OCI-LY3 (cell line): ENCODE measurements around the gene SLC16A9.

ENCODE experiments used
- EZH2phosphoT487 ChIP-seq: fragments of 200-600 bp; shearing (Covaris generic); IDR thresholded peaks from 2 replicates; pipeline ENCODE4 v1.6.1; 2018; ENCODE audit warnings: antibody characterized with exemption, mixed run types, low read depth
- TF ChIP-seq, protein P1 (sequence below): fragments of 200-600, 300-600 bp; sonication (generic); IDR thresholded peaks from 2 replicates; pipeline ENCODE4 v1.5.1; 2014; ENCODE audit warnings: antibody characterized with exemption, low read length, low read depth

DNA sequence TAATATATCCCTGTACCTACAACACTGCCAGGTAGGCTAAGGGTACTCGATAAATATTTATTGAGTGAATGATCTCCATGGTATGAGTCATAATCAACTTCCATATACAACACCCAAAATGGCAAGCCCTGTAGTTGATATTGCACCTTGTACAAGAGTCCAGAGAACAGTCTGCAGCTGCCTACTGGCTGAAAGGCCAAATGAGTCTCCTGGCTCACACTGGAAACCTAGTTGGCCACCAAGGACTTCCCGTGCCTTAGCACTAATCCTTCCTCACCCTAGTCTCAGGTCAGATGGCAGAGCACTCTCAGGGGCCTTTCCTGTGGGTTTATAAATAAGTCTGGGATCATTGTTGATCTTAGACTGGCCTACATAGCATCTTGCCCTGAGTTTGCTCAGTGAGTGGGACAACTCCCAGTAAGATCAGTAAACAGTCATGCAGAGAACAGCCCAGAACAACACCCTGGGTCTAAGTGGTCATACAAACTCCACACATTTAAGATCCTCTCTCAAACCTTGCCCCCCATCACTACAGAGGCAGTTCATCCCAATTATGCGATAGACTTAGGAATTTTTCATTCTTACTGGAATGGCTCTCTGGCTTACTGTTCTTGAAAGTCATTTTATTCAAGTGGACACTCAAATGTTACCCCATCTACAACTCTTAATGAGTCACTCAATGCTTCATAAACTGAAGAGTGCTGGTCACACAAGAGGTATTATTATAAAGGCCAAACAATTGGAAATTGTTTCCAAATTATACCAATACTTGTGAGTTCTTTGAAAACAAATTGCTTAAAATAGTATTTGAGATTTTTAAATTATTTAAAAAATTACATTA, 14.7 kb upstream of the SLC16A9 start:
- TF ChIP-seq, protein P1, sequence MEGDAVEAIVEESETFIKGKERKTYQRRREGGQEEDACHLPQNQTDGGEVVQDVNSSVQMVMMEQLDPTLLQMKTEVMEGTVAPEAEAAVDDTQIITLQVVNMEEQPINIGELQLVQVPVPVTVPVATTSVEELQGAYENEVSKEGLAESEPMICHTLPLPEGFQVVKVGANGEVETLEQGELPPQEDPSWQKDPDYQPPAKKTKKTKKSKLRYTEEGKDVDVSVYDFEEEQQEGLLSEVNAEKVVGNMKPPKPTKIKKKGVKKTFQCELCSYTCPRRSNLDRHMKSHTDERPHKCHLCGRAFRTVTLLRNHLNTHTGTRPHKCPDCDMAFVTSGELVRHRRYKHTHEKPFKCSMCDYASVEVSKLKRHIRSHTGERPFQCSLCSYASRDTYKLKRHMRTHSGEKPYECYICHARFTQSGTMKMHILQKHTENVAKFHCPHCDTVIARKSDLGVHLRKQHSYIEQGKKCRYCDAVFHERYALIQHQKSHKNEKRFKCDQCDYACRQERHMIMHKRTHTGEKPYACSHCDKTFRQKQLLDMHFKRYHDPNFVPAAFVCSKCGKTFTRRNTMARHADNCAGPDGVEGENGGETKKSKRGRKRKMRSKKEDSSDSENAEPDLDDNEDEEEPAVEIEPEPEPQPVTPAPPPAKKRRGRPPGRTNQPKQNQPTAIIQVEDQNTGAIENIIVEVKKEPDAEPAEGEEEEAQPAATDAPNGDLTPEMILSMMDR, result no peak
- TF ChIP-seq EZH2phosphoT487, result no peak
